GM21515 (cell line): Measurements from ENCODE around the gene INTS11.

Experiments
- ATAC-seq: cut with Tn5 transposase; IDR thresholded peaks from one replicate; pipeline ENCODE4 v1.9.1; 2021; ENCODE audit not compliant: unreplicated experiment

INTS11 gene

GRCh38 chr1:1303736-1304135 lies 20.7 kb downstream of the INTS11 start:
- no peak for ATAC-seq

- no peak for ATAC-seq
Observed at GRCh38 chr1:1302951-1303509, 21.4 kb downstream of the INTS11 start.

GRCh38 chr1:1302006-1302430 lies 22.4 kb downstream of the INTS11 start:
- ATAC-seq, result no peak

- no peak for ATAC-seq
Observed at GRCh38 chr1:1300352-1300739, 24.1 kb downstream of the INTS11 start.

GRCh38 chr1:1299686-1300351 lies 24.6 kb downstream of the INTS11 start:
- no peak for ATAC-seq

GRCh38 chr1:1298861-1299685 lies 25.4 kb downstream of the INTS11 start:
- no peak for ATAC-seq

GRCh38 chr1:1297802-1298424 lies 26.5 kb downstream of the INTS11 start:
- ATAC-seq, result no peak

- no peak for ATAC-seq
Observed at GRCh38 chr1:1296070-1297061, 28.1 kb downstream of the INTS11 start.

GRCh38 chr1:1295154-1295923 lies 29.1 kb downstream of the INTS11 start:
- no peak for ATAC-seq

GRCh38 chr1:1294250-1294890 lies 30.1 kb downstream of the INTS11 start:
- no peak for ATAC-seq

- no peak for ATAC-seq
Observed at GRCh38 chr1:1293263-1294249, 30.9 kb downstream of the INTS11 start.

GRCh38 chr1:1292851-1293250 lies 31.6 kb downstream of the INTS11 start:
- no peak for ATAC-seq

- no peak for ATAC-seq
Observed at GRCh38 chr1:1292442-1292779, 32.0 kb downstream of the INTS11 start.

GRCh38 chr1:1291548-1292441 lies 32.7 kb downstream of the INTS11 start:
- ATAC-seq, result no peak

- no peak for ATAC-seq
Observed at GRCh38 chr1:1291023-1291528, 33.4 kb downstream of the INTS11 start.

GRCh38 chr1:1290238-1290731 lies 34.2 kb downstream of the INTS11 start:
- no peak for ATAC-seq
